IPS DF 6.9 (cell line): ENCODE measurements around the gene SERPING1.
A peak's percentile ranks its signal among the peaks of the same experiment; 100 is the strongest.

Experiments used
- DNase-seq: peaks from one replicate; pipeline ENCODE4 v3.0.0-alpha.2; 2013; ENCODE audit warnings: low read depth, low spot score
- H3K27ac ChIP-seq: one replicate; pipeline ENCODE4 v1.5.1; 2013; ENCODE audit warnings: low read length, control low read depth
- H3K27me3 ChIP-seq: 2 replicates; pipeline ENCODE4 v1.6.1; 2013; ENCODE audit warnings: mild to moderate bottlenecking, low read length; ENCODE audit not compliant: control insufficient read depth, insufficient read depth
- H3K36me3 ChIP-seq: 2 replicates; pipeline ENCODE4 v1.6.1; 2013; ENCODE audit warnings: low read length; ENCODE audit not compliant: control insufficient read depth, insufficient read depth
- H3K4me1 ChIP-seq: 2 replicates; pipeline ENCODE4 v1.6.1; 2013; ENCODE audit warnings: low read length; ENCODE audit not compliant: control insufficient read depth, insufficient read depth
- H3K4me3 ChIP-seq: 2 replicates; pipeline ENCODE4 v1.5.1; 2013; ENCODE audit warnings: mild to moderate bottlenecking, low read length
- H3K9me3 ChIP-seq: 2 replicates; pipeline ENCODE4 v1.6.1; 2013; ENCODE audit warnings: low read length, inconsistent platforms; ENCODE audit not compliant: control insufficient read depth, insufficient read depth
- WGBS: extraction: QIAGEN DNeasy Blood & Tissue Kit; methylation state at CpG from one replicate; pipeline ENCODE4 v1.1.7; 2013; ENCODE audit warnings: mixed read lengths, missing lambda C conversion rate; ENCODE audit not compliant: insufficient read length, insufficient coverage; 5-methylcytosine and 5-hydroxymethylcytosine counted together

Gene SERPING1

GRCh38 chr11:57597916-57598830 lies 688 bp downstream of the SERPING1 start:
- WGBS = no CpG with 5 or more reads among the region's 33 CpGs
- Histone ChIP-seq H3K9me3 (no peaks in the 10 kb centered on the region), H3K4me3 (peak overlapping the region; percentile 48; the same call in 1 of the 2 replicates), H3K27me3 (no peaks in the 10 kb centered on the region), H3K36me3 (no peaks in the 10 kb centered on the region; the same call in 1 of the 2 replicates), H3K27ac (no peak overlapping the region), H3K4me1 (peaks cover 4% of the 10 kb centered on the region)
- peak; percentile 67 for DNase-seq

GRCh38 chr11:57598831-57599155 lies 1.3 kb downstream of the SERPING1 start:
- H3K27me3 ChIP-seq = no peaks in the 10 kb centered on the region
- DNase-seq = no peak
- no peak overlapping the region for H3K27ac ChIP-seq
- no peak overlapping the region; the same call in 1 of the 2 replicates for H3K4me3 ChIP-seq
- no peaks in the 10 kb centered on the region; the same call in 1 of the 2 replicates for H3K36me3 ChIP-seq
- H3K4me1 ChIP-seq = peaks cover 4% of the 10 kb centered on the region
- WGBS = no CpG with 5 or more reads among the region's 5 CpGs
- H3K9me3 ChIP-seq = no peaks in the 10 kb centered on the region

GRCh38 chr11:57599381-57599780 lies 1.9 kb downstream of the SERPING1 start:
- peaks cover 4% of the 10 kb centered on the region for H3K4me1 ChIP-seq
- H3K9me3 ChIP-seq = no peaks in the 10 kb centered on the region
- no peak overlapping the region for H3K27ac ChIP-seq
- no peak for DNase-seq
- H3K4me3 ChIP-seq = no peak overlapping the region
- WGBS = no CpG with 5 or more reads among the region's 2 CpGs
- H3K36me3 ChIP-seq = no peaks in the 10 kb centered on the region; the same call in 1 of the 2 replicates
- H3K27me3 ChIP-seq = no peaks in the 10 kb centered on the region

GRCh38 chr11:57601297-57601696 lies 3.8 kb downstream of the SERPING1 start:
- DNase-seq = no peak
- no CpG with 5 or more reads among the region's 3 CpGs for WGBS
- H3K4me3 ChIP-seq = no peak overlapping the region
- no peak overlapping the region for H3K27ac ChIP-seq
- no peaks in the 10 kb centered on the region; the same call in 1 of the 2 replicates for H3K36me3 ChIP-seq
- H3K4me1 ChIP-seq = peaks cover 4% of the 10 kb centered on the region
- H3K9me3 ChIP-seq = no peaks in the 10 kb centered on the region
- no peaks in the 10 kb centered on the region for H3K27me3 ChIP-seq

- no peaks in the 10 kb centered on the region; the same call in 1 of the 2 replicates for H3K36me3 ChIP-seq
- H3K9me3 ChIP-seq = no peaks in the 10 kb centered on the region
- H3K27me3 ChIP-seq = no peaks in the 10 kb centered on the region
- no peak for DNase-seq
- no peaks in the 10 kb centered on the region for H3K4me1 ChIP-seq
- no peak overlapping the region for H3K27ac ChIP-seq
- no CpG with 5 or more reads among the region's 8 CpGs for WGBS
- H3K4me3 ChIP-seq = no peak overlapping the region
Observed at GRCh38 chr11:57604296-57605027, 7.0 kb downstream of the SERPING1 start.

GRCh38 chr11:57605028-57605420 lies 7.5 kb downstream of the SERPING1 start:
- no CpG with 5 or more reads among the region's 5 CpGs for WGBS
- Histone ChIP-seq H3K9me3 (no peaks in the 10 kb centered on the region), H3K27me3 (no peaks in the 10 kb centered on the region), H3K4me1 (no peaks in the 10 kb centered on the region), H3K36me3 (no peaks in the 10 kb centered on the region; the same call in 1 of the 2 replicates), H3K4me3 (no peak overlapping the region), H3K27ac (no peak overlapping the region)
- DNase-seq = no peak

GRCh38 chr11:57610170-57610569 lies 12.7 kb downstream of the SERPING1 start:
- Histone ChIP-seq H3K27me3 (no peaks in the 10 kb centered on the region), H3K9me3 (no peaks in the 10 kb centered on the region), H3K36me3 (no peaks in the 10 kb centered on the region), H3K4me3 (no peak overlapping the region), H3K27ac (no peak overlapping the region), H3K4me1 (no peaks in the 10 kb centered on the region)
- no CpG with 5 or more reads among the region's 4 CpGs for WGBS
- no peak for DNase-seq

- no peak overlapping the region for H3K4me3 ChIP-seq
- WGBS = no CpG with 5 or more reads among the region's 10 CpGs
- no peak for DNase-seq
- no peaks in the 10 kb centered on the region for H3K27me3 ChIP-seq
- no peaks in the 10 kb centered on the region for H3K9me3 ChIP-seq
- no peaks in the 10 kb centered on the region for H3K36me3 ChIP-seq
- H3K27ac ChIP-seq = no peak overlapping the region
- no peaks in the 10 kb centered on the region for H3K4me1 ChIP-seq
Observed at GRCh38 chr11:57614234-57614772, 16.8 kb downstream of the SERPING1 start.

GRCh38 chr11:57615308-57615707 lies 17.8 kb downstream of the SERPING1 start:
- DNase-seq = no peak
- no peaks in the 10 kb centered on the region for H3K4me1 ChIP-seq
- WGBS = no CpG with 5 or more reads among the region's 1 CpG
- H3K4me3 ChIP-seq = no peak overlapping the region
- no peaks in the 10 kb centered on the region for H3K36me3 ChIP-seq
- H3K27ac ChIP-seq = no peak overlapping the region
- H3K27me3 ChIP-seq = no peaks in the 10 kb centered on the region
- no peaks in the 10 kb centered on the region for H3K9me3 ChIP-seq

- Histone ChIP-seq H3K4me1 (no peaks in the 10 kb centered on the region), H3K4me3 (no peak overlapping the region), H3K27ac (no peak overlapping the region), H3K36me3 (no peaks in the 10 kb centered on the region), H3K27me3 (no peaks in the 10 kb centered on the region), H3K9me3 (no peaks in the 10 kb centered on the region)
- DNase-seq = no peak
- WGBS = no CpG with 5 or more reads among the region's 3 CpGs
Observed at GRCh38 chr11:57616595-57616994, 19.1 kb downstream of the SERPING1 start.
